ENCODE measurements around the gene EEF1A1. TPM values are rescaled to one million over a fixed set of nuclear protein-coding genes. Genes with fewer than 3 reads are reported as not detected.
"Not testable (repeated sequence)": the region's sequence is repeated elsewhere in the genome, so short reads cannot be mapped to it uniquely, and the experiment has no call there.

The EEF1A1 gene
- polyA plus RNA-seq, 4 donors = 17,301 to 23,089 (median 19,467) TPM

DNA sequence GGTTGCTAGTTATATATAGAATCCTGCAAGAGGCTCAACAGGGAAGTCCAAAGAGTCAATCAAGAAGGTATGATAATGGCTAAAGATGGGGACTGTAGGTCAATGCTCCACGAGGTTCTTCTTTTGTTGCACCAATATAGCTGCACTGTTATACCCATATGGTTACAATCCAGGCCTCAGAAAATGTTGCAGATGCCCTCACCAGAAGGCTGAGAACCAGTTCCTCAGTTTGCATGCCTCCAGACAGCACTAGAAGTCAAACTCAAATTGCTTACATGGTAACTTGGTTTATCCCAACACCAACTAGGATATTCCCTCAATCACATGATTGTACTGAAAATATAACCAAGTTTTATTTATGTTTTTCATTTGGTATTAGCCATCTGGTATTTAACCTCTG, 12.1 kb downstream of the EEF1A1 start:
- DNase-seq (ENCODE audit: low read depth in 4 of 4, low spot score in 2 of 4) = no peak

- DNase-seq (ENCODE audit: low read depth in 4 of 4, low spot score in 2 of 4) = no peak
Measured at GRCh38 chr6:73506246-73506645, 14.6 kb downstream of the EEF1A1 start.

- DNase-seq (ENCODE audit: low read depth in 4 of 4, low spot score in 2 of 4) = not testable (repeated sequence)
Measured at GRCh38 chr6:73505705-73506104, 15.1 kb downstream of the EEF1A1 start.

DNA sequence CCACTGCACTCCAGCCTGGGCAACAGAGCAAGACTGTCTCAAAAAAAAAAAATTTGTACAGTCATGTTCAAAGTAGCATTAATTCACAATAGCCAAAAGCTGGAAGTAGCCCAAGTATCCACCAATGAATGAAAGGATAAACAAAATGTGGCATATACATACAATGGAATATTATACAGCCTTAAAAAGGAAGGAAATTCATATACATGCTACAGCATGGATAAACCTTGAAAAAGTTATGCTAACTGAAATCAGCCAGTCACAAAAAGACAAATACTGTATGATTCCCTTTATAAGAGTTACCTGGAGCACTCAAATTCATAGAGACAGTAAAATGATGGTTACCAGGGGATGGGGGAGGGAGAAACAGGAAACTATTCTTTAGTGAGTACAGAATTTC, 15.7 kb downstream of the EEF1A1 start:
- DNase-seq (ENCODE audit: low read depth in 4 of 4, low spot score in 2 of 4) = no peak

- no peak for DNase-seq (ENCODE audit: low read depth in 4 of 4, low spot score in 2 of 4)
Measured at GRCh38 chr6:73504160-73504559, 16.7 kb downstream of the EEF1A1 start.

GRCh38 chr6:73503027-73503772, 17.6 kb downstream of the EEF1A1 start:
- DNase-seq (ENCODE audit: low read depth in 4 of 4, low spot score in 2 of 4) = no peak

DNA sequence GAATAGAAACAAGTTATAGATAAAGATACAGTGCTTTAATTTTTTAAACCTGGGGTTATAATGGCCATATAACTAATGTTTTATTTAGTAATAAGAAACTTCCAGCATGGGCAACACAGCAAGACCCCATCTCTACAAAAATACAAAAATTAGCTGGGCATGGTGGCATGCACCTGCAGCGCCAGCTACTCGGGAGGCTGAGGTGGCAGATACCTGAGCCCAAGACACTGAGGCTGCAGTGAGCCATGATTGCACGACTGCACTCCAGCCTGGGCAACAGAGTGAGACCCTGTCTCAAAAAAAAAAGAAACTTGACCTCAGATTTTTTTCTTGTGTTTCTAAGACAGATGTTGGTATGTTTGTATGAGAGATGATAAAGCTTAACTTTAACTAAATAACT, 22.9 kb downstream of the EEF1A1 start:
- DNase-seq (ENCODE audit: low read depth in 4 of 4, low spot score in 2 of 4) = no peak

DNA sequence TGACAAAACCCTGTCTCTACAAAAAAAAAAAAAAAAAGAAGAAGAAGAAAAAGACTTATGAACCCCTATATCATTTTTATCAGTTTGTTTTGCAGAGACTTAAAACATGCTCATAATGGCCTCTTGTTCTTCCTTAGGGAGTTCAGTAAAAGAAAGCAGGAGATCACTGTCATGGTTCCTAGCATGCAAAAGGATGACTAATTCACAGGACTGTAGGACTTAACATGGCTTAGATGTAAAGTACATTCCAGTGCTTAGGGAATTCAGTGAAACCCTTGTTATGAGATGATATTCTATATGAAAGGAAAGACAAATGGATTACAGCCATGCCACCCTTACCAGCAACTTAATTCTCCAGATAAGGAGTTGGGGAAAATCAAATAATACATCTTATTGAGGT, 29.5 kb downstream of the EEF1A1 start:
- no peak for DNase-seq (ENCODE audit: low read depth in 4 of 4, low spot score in 2 of 4)

GRCh38 chr6:73487473-73487872, 33.4 kb downstream of the EEF1A1 start:
- DNase-seq (ENCODE audit: low read depth in 4 of 4, low spot score in 2 of 4) = no peak

DNA sequence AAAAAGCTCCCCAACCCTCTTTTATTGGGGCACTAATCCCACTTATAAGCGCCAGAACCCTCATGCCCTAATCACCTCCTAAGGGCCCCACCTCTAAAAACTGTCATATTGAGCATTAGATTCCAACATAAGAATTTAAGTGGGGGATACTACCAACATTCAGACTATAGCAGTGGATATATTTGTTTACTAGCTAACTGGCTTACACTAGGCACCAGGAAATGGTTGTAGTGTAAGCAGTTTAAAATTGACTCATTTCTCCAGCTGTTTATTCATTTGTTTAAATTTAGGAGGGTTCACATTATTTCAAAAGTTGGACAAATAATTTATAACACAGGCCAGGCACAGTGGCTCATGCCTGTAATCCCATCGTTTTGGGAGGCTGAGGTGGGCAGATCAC, 36.4 kb downstream of the EEF1A1 start:
- DNase-seq (ENCODE audit: low read depth in 4 of 4, low spot score in 2 of 4) = no peak

GRCh38 chr6:73481969-73482368, 38.9 kb downstream of the EEF1A1 start:
- no peak for DNase-seq (ENCODE audit: low read depth in 4 of 4, low spot score in 2 of 4)

- DNase-seq (ENCODE audit: low read depth in 4 of 4, low spot score in 2 of 4) = no peak
Measured at GRCh38 chr6:73477407-73477806, 43.4 kb downstream of the EEF1A1 start.

DNA sequence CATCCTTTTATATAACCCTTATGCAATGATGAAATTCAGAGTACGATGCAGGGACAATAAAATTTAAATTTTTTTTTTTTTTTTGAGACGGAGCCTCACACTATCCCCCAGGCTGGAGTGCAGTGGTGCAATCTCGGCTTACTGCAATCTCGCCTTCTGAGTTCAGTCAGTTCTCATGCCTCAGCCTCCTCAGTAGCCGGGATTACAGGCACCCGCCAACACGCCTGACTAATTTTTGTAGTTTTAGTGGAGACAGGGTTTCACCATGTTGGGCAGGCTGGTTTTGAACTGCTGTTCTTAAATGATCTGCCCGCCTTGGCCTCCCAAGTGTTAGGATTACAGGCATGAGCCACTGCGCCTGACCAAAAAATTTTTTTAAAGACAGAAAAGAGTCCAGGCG, 44.1 kb downstream of the EEF1A1 start:
- DNase-seq (ENCODE audit: low read depth in 4 of 4, low spot score in 2 of 4) = no peak

- no peak for DNase-seq (ENCODE audit: low read depth in 4 of 4, low spot score in 2 of 4)
Measured at GRCh38 chr6:73471686-73472290, 49.0 kb downstream of the EEF1A1 start.

Other genes with a start within 250 kb of the EEF1A1 start
- gene DPPA5, start 166.8 kb downstream of the EEF1A1 start, polyA plus RNA-seq (ENCODE audit: insufficient read length in 4 of 4) = under 1 TPM in 1 of 4 donors, not detected in 3; 0.22 TPM
- gene KHDC3L, start 158.4 kb downstream of the EEF1A1 start, polyA plus RNA-seq (ENCODE audit: insufficient read length in 4 of 4) = under 1 TPM in 3 of 4 donors, not detected in 1; 0.13 to 0.14 (median 0.13) TPM
- under 1 TPM in 3 of 4 donors, not detected in 1; 0.21 to 0.37 (median 0.21) TPM for gene OOEP, start 151.1 kb downstream of the EEF1A1 start, polyA plus RNA-seq (ENCODE audit: insufficient read length in 4 of 4)
- gene DDX43, start 126.2 kb downstream of the EEF1A1 start, polyA plus RNA-seq (ENCODE audit: insufficient read length in 4 of 4) = 1 to 10 TPM in 1 of 4 donors, under 1 TPM in 3; 0.47 to 1.6 (median 0.82) TPM
- 1 to 10 TPM; 2.9 to 3.8 (median 3.1) TPM for gene CGAS, start 68.7 kb downstream of the EEF1A1 start, polyA plus RNA-seq (ENCODE audit: insufficient read length in 4 of 4)
- 10 to 100 TPM; 30.2 to 38.1 (median 31.4) TPM for gene MTO1, start 59.3 kb downstream of the EEF1A1 start, polyA plus RNA-seq (ENCODE audit: insufficient read length in 4 of 4)
- 10 to 100 TPM; 17.7 to 20.3 (median 18.9) TPM for gene SLC17A5, start 133.0 kb upstream of the EEF1A1 start, polyA plus RNA-seq (ENCODE audit: insufficient read length in 4 of 4)
- gene CD109, start 175.2 kb upstream of the EEF1A1 start, polyA plus RNA-seq (ENCODE audit: insufficient read length in 4 of 4) = 10 to 100 TPM; 11.1 to 15.5 (median 12.8) TPM

Data from left renal cortex interstitium (tissue), 4 donors.